Measurements from ENCODE around the gene KLRD1.

DNA sequence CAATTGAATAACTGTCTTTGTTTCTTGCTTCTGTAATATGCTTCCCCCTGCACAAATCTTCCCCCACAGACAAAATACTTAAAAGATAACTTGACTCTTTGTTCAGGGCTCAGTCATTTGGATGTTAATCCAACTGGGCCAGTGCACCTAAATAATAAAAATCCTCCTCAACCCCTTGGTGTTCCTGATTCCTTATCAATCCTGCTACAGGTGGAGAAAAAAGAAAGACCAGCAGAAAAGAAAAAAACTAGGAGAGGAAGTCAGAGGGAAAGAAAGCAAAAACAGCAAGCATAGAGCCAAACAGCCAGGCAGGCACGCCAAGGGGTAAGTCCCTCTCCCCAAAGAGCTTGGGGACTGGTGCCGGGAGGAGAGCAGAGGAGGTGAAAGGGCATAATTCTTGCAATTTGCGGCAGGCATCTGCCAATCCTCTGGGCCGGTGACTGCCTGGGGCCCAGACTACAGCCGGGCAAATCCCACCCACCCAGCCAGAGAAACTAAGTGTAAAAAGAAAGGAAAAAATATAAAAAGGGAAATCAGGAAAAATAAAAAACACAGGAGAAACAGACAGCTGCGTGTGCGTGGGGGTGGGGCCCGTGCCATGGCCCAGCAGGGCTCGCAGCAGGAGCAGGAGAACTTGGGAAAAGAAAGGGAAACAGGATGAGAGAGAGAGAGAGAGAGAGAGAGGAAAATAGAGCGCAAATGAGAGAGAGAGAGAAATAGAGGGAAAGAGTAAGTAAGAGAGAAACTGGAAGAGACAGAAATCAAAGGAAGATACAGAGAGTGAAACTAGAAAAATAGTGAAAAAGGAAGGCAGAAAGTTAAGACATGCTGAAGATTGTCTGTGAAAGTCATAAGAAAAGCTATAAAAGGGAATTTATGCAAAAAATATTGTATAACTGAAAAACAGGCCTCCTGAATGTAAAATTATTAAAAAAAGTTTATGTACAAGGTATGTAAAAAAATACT, 60.8 kb downstream of the KLRD1 start:
- TF ChIP-seq POLR2A (IDR thresholded peaks at IDR 0.05; ENCODE audit: low read depth, low read length) = no peak
- TF ChIP-seq POLR2AphosphoS5 (IDR thresholded peaks at IDR 0.05; ENCODE audit: low read depth, low read length) = no peak
- TF ChIP-seq TAF1 (IDR thresholded peaks at IDR 0.05; ENCODE audit: borderline replicate concordance, low read depth, low read length) = no peak
